Vagina (tissue), 2 donors: Measurements from ENCODE around the gene SLC2A11.

Experiments
- POLR2AphosphoS5 ChIP-seq, 2 donors: sonication (generic); formaldehyde crosslinking; IDR thresholded peaks; one replicate each; pipeline ENCODE4 v1.9.0; 2017; ENCODE audit warnings: antibody characterized with exemption in 2 of 2, mild to moderate bottlenecking in 2 of 2, low read depth in 1 of 2; ENCODE audit not compliant: insufficient read depth in 1 of 2
- TF ChIP-seq, protein P1 (sequence below), 3 experiments: fragments of 450-650 bp in 2 of 3; fragments of 200-600 bp in 1 of 3; sonication (generic) in 1 of 3; IDR thresholded peaks; one replicate each; pipeline ENCODE4 v1.5.1; 2017 to 2019; ENCODE audit warnings: antibody characterized with exemption in 3 of 3, mild to moderate bottlenecking in 2 of 3, moderate library complexity in 2 of 3

DNA sequence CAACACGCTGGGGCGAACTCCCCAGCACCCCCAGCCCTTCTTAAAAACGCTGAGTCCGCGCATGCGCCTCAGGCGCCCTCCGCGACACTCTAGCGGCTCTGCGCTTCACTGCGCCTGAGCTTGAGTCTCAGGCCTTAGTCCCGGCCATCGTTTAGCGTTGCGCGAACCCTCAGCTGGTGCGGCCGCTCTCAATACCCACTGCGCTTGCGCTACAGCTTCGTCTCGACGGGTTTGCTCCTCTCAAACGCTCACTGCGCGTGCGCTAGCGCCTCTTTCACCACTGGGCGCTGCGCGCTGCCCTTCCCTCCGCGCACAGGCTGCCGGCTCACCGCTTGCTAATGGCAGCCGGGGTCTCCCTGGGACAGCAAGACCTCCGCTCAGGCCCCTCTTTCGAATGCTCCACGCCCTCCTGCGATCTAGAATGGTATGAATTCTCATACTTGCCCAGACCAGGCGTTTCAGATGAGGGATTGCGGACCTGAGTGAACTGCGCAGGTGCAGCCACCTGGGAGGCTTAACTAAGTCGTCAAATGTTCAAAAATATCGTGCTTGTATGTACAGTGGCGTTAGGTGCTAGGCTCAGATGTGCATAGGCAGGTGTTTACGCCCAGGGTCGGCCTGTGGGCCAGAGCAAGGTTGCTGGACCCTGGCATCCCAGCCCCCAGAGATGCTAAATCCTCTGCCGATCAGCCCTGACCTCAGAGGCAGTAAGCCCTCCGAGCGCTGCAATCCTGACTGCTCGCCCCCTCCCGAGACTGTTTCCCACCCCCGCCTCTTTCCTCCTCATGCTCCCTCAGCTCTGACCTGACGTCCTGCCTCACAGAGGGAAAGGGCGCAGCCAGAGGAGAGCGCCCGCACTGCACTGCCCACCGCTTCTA, at the start of gene SLC2A11:
- TF ChIP-seq, protein P1, sequence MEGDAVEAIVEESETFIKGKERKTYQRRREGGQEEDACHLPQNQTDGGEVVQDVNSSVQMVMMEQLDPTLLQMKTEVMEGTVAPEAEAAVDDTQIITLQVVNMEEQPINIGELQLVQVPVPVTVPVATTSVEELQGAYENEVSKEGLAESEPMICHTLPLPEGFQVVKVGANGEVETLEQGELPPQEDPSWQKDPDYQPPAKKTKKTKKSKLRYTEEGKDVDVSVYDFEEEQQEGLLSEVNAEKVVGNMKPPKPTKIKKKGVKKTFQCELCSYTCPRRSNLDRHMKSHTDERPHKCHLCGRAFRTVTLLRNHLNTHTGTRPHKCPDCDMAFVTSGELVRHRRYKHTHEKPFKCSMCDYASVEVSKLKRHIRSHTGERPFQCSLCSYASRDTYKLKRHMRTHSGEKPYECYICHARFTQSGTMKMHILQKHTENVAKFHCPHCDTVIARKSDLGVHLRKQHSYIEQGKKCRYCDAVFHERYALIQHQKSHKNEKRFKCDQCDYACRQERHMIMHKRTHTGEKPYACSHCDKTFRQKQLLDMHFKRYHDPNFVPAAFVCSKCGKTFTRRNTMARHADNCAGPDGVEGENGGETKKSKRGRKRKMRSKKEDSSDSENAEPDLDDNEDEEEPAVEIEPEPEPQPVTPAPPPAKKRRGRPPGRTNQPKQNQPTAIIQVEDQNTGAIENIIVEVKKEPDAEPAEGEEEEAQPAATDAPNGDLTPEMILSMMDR (IDR thresholded peaks at IDR 0.05): peak in 2 of 3 experiments; percentile 16 to 47
- peak; percentile 88 to 93 for TF ChIP-seq POLR2AphosphoS5 (IDR thresholded peaks at IDR 0.05; ENCODE audit: insufficient read depth in 1 of 2, low read depth in 1 of 2)
